ENCODE measurements around the gene HSD3B2. TPM values are rescaled to one million over a fixed set of nuclear protein-coding genes. Genes with fewer than 3 reads are reported as not detected.

Gene HSD3B2
- total RNA-seq, 4 donors from 2014 or later: 3.9 TPM; not detected in 3

DNA sequence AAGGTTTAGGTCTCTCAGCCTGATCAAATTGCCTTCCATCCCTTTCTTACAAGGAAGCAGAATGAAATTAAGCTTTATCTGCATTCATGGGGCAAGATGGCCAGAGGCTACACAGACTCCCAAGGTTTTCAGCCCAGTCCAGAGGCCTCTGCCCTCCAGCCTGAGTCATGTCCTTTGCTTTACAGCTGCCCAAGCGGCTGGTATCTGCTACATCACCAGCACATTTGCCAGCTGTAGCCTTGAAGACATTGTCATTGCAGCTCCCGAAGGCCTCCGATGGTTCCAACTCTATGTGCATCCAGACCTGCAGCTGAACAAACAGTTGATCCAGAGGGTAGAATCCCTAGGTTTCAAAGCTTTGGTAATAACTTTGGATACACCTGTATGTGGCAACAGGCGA, 30.4 kb upstream of the HSD3B2 start:
- no peaks in the 10 kb centered on the region for H3K36me3 ChIP-seq
- no peak for DNase-seq (ENCODE audit: low spot score in 2 of 2)
- no peaks in the 10 kb centered on the region for H3K27me3 ChIP-seq
- H3K9me3 ChIP-seq: no peaks in the 10 kb centered on the region
- no peak for TF ChIP-seq EP300 (IDR thresholded peaks at IDR 0.05)
- TF ChIP-seq CTCF (IDR thresholded peaks at IDR 0.05): no peak
- TF ChIP-seq POLR2A (IDR thresholded peaks at IDR 0.05): no peak
- WGBS, 2 donors: 94 to 95% methylated on average over 4 of the region's 4 CpGs
- no peak overlapping the region for H3K27ac ChIP-seq
- no peak overlapping the region for H3K4me3 ChIP-seq
- H3K4me1 ChIP-seq: no peaks in the 10 kb centered on the region

DNA sequence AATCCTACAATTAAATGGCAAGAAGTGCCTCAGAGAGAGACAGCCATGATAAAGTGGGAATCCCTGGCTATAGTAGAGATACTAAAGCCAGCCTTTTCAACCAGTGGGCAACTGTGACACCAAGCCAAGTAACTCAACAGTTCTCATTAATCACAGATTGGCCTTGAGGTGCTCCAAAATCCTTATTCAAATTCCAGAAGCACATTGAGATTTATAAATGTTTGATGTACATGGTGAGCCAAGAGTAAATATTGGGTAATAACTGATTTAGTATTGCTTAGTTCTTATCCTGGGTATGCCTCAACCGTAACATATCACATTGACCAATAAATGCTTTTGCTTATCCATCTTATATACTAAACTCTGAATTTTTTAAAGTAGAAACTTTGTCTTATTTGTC, 29.3 kb upstream of the HSD3B2 start:
- no peak overlapping the region for H3K27ac ChIP-seq
- no peak overlapping the region for H3K4me3 ChIP-seq
- no peaks in the 10 kb centered on the region for H3K9me3 ChIP-seq
- no peaks in the 10 kb centered on the region for H3K4me1 ChIP-seq
- no peak for DNase-seq (ENCODE audit: low spot score in 2 of 2)
- 91 to 97% methylated on average over 1 of the region's 1 CpG for WGBS, 2 donors
- TF ChIP-seq CTCF (IDR thresholded peaks at IDR 0.05): no peak
- TF ChIP-seq EP300 (IDR thresholded peaks at IDR 0.05): no peak
- TF ChIP-seq POLR2A (IDR thresholded peaks at IDR 0.05): no peak
- no peaks in the 10 kb centered on the region for H3K27me3 ChIP-seq
- no peaks in the 10 kb centered on the region for H3K36me3 ChIP-seq

DNA sequence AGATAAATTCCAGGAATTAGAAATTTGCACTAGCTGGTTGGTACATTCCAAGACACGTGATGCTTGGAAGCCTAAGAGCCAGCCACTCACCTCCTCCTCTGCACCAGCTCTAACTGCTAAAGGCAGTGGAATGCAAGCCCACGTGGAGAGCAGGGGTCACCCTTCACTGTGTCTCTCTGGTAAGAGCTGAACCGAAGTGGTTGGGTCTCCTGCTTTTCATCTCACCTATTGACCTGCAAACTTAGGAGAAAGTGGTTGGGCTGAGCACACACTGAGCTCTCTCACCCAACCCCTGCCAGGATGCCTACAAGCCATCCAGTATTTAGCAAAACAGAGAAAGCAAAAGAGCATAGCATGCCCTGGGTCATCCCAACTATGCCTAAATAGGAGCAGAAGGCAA, 27.1 kb upstream of the HSD3B2 start:
- no peaks in the 10 kb centered on the region for H3K9me3 ChIP-seq
- no peak overlapping the region for H3K27ac ChIP-seq
- H3K27me3 ChIP-seq: no peaks in the 10 kb centered on the region
- DNase-seq (ENCODE audit: low spot score in 2 of 2): no peak
- H3K36me3 ChIP-seq: no peaks in the 10 kb centered on the region
- WGBS, 2 donors: 33 to 36% methylated on average over 3 of the region's 3 CpGs
- no peaks in the 10 kb centered on the region for H3K4me1 ChIP-seq
- TF ChIP-seq CTCF (IDR thresholded peaks at IDR 0.05) (no peak), EP300 (IDR thresholded peaks at IDR 0.05) (no peak), POLR2A (IDR thresholded peaks at IDR 0.05) (no peak)
- no peak overlapping the region for H3K4me3 ChIP-seq

DNA sequence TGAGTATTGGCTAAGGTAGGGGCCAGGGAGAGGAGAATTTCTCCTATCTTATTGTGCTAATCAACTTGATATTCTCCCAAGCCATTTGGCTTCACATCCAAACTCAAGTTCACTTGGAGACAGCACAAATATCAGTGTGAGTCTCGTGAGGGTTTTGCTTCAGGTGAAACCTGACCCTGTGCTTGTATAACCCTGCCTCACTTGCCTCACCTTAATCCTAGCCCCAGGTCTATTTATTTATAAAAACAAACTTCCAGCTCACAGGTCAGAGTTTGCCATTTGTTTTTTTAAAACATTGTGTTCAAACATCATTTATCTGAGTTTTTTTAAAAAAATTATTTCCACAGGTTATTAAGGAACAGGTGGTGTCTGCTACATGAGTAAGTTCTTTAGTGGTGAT, 26.5 kb upstream of the HSD3B2 start:
- Histone ChIP-seq H3K9me3 (no peaks in the 10 kb centered on the region), H3K4me1 (no peaks in the 10 kb centered on the region), H3K36me3 (no peaks in the 10 kb centered on the region), H3K4me3 (no peak overlapping the region), H3K27me3 (no peaks in the 10 kb centered on the region), H3K27ac (no peak overlapping the region)
- no peak for DNase-seq (ENCODE audit: low spot score in 2 of 2)
- TF ChIP-seq EP300 (IDR thresholded peaks at IDR 0.05) (no peak), CTCF (IDR thresholded peaks at IDR 0.05) (no peak)
- 57 to 71% methylated on average over 1 of the region's 1 CpG for WGBS, 2 donors

- no peaks in the 10 kb centered on the region for H3K9me3 ChIP-seq
- no peaks in the 10 kb centered on the region for H3K4me1 ChIP-seq
- H3K27ac ChIP-seq: no peak overlapping the region
- H3K4me3 ChIP-seq: no peak overlapping the region
- no peaks in the 10 kb centered on the region for H3K36me3 ChIP-seq
- TF ChIP-seq POLR2A (IDR thresholded peaks at IDR 0.05) (no peak), EP300 (IDR thresholded peaks at IDR 0.05) (no peak), CTCF (IDR thresholded peaks at IDR 0.05) (no peak)
- no peak for DNase-seq (ENCODE audit: low spot score in 2 of 2)
- H3K27me3 ChIP-seq: no peaks in the 10 kb centered on the region
Observed at GRCh38 chr1:119390526-119390925, 24.4 kb upstream of the HSD3B2 start.
